ENCODE data around the gene GALR3.

DNA sequence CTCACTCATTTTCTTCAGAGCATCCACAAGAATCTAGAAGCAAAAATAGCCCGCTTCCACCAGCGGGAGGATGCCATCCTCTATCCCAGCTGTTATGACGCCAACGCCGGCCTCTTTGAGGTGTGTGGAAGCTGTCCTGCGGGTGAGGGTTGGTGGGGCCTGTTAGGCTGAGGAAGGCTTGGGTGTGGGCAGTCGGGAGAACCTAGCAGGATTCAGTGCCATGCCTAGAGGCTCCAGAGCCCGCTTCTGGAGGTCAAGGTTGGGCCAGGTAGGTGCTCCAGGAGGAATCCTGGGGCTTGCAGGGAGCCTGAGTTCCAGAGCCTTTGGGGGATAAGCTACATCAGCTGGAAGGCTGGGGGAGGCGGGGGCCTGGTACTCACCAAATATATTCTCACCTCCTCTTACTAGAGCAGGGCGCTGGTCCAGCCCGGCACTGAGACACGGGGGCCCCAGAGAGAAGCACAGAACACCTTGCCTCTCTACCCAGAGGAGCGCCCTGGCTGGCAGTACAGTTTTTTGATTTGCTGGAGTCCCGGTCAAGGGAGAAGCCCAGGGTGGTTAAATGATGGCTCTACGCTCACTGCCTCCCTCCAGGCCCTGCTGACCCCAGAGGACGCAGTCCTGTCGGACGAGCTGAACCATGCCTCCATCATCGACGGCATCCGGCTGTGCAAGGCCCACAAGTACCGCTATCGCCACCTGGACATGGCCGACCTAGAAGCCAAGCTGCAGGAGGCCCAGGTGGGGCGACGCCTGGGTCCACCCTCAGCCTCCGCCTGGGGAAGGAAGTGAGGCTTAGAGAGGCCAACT is 10.1 kb upstream of the GALR3 start:
- TF ChIP-seq, protein P1, sequence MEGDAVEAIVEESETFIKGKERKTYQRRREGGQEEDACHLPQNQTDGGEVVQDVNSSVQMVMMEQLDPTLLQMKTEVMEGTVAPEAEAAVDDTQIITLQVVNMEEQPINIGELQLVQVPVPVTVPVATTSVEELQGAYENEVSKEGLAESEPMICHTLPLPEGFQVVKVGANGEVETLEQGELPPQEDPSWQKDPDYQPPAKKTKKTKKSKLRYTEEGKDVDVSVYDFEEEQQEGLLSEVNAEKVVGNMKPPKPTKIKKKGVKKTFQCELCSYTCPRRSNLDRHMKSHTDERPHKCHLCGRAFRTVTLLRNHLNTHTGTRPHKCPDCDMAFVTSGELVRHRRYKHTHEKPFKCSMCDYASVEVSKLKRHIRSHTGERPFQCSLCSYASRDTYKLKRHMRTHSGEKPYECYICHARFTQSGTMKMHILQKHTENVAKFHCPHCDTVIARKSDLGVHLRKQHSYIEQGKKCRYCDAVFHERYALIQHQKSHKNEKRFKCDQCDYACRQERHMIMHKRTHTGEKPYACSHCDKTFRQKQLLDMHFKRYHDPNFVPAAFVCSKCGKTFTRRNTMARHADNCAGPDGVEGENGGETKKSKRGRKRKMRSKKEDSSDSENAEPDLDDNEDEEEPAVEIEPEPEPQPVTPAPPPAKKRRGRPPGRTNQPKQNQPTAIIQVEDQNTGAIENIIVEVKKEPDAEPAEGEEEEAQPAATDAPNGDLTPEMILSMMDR (IDR thresholded peaks at IDR 0.05; ENCODE audit: poor library complexity) = no peak
- no peak for TF ChIP-seq EZH2 (IDR thresholded peaks at IDR 0.05; ENCODE audit: borderline replicate concordance)
